Trophoblast cell (in vitro differentiated cells and primary cell): ENCODE data around the gene HDGFL3.
A peak's percentile ranks its signal among the peaks of the same experiment; 100 is the strongest.
"Not testable (repeated sequence)": the region's sequence is repeated elsewhere in the genome, so short reads cannot be mapped to it uniquely, and the experiment has no call there.

Experiments
- DNase-seq, 2 donors: peaks; one replicate each; pipeline ENCODE4 v3.0.0-alpha.2; 2016
- H2AFZ ChIP-seq: 2 replicates; pipeline ENCODE4 v1.6.1; 2013; ENCODE audit warnings: low read length, moderate library complexity, mild to moderate bottlenecking; ENCODE audit not compliant: insufficient read depth, poor library complexity
- H2AK5ac ChIP-seq: 2 replicates; pipeline ENCODE4 v1.6.1; 2013; ENCODE audit warnings: mild to moderate bottlenecking, low read length
- H2BK120ac ChIP-seq: 2 replicates; pipeline ENCODE4 v1.6.1; 2013; ENCODE audit warnings: low read length, mild to moderate bottlenecking, moderate library complexity; ENCODE audit not compliant: insufficient read depth, poor library complexity
- H2BK12ac ChIP-seq: 2 replicates; pipeline ENCODE4 v1.6.1; 2013; ENCODE audit warnings: mild to moderate bottlenecking, low read length, moderate library complexity
- H2BK5ac ChIP-seq: 2 replicates; pipeline ENCODE4 v1.6.1; 2013; ENCODE audit warnings: low read length, low read depth, moderate library complexity, mild to moderate bottlenecking; ENCODE audit not compliant: poor library complexity
- H3K14ac ChIP-seq: 2 replicates; pipeline ENCODE4 v1.6.1; 2013; ENCODE audit warnings: mild to moderate bottlenecking, low read length
- H3K18ac ChIP-seq: 2 replicates; pipeline ENCODE4 v1.6.1; 2013; ENCODE audit warnings: mild to moderate bottlenecking, low read length
- H3K23ac ChIP-seq: 2 replicates; pipeline ENCODE4 v1.6.1; 2013; ENCODE audit warnings: low read length
- H3K27ac ChIP-seq: 2 replicates; pipeline ENCODE4 v1.5.1; 2013; ENCODE audit warnings: low read depth, mild to moderate bottlenecking, inconsistent platforms, low read length, moderate library complexity
- H3K27me3 ChIP-seq: 2 replicates; pipeline ENCODE4 v1.6.1; 2013; ENCODE audit warnings: inconsistent platforms, mild to moderate bottlenecking, low read length, moderate library complexity; ENCODE audit not compliant: insufficient read depth
- H3K36me3 ChIP-seq, 2 experiments: 1 replicate in 1 of 2; 2 replicates in 1 of 2; pipeline ENCODE4 v1.6.1; 2013; ENCODE audit warnings: low read length in 2 of 2, mild to moderate bottlenecking in 2 of 2, moderate library complexity in 1 of 2; ENCODE audit not compliant: insufficient read depth in 2 of 2, control insufficient read depth in 1 of 2
- H3K4ac ChIP-seq: 2 replicates; pipeline ENCODE4 v1.6.1; 2013; ENCODE audit warnings: low read depth, mild to moderate bottlenecking, low read length, moderate library complexity
- H3K4me1 ChIP-seq, 2 experiments: 1 replicate in 1 of 2; 2 replicates in 1 of 2; pipeline ENCODE4 v1.6.1; 2013; ENCODE audit warnings: low read length in 2 of 2, mild to moderate bottlenecking in 2 of 2, moderate library complexity in 1 of 2; ENCODE audit not compliant: insufficient read depth in 2 of 2, control insufficient read depth in 1 of 2
- H3K4me2 ChIP-seq: 2 replicates; pipeline ENCODE4 v1.6.1; 2013; ENCODE audit warnings: inconsistent platforms, mild to moderate bottlenecking, low read length, moderate library complexity
- H3K4me3 ChIP-seq: 2 replicates; pipeline ENCODE4 v1.5.1; 2013; ENCODE audit warnings: mild to moderate bottlenecking, low read depth, low read length, inconsistent platforms
- H3K79me1 ChIP-seq: one replicate; pipeline ENCODE4 v1.6.1; 2013; ENCODE audit warnings: low read length
- H3K79me2 ChIP-seq: 2 replicates; pipeline ENCODE4 v1.6.1; 2013; ENCODE audit warnings: low read length, mild to moderate bottlenecking; ENCODE audit not compliant: control insufficient read depth, insufficient read depth, poor library complexity
- H3K9ac ChIP-seq: 2 replicates; pipeline ENCODE4 v1.6.1; 2013; ENCODE audit warnings: mild to moderate bottlenecking, low read length
- H3K9me3 ChIP-seq: 2 replicates; pipeline ENCODE4 v1.6.1; 2013; ENCODE audit warnings: low read depth, mild to moderate bottlenecking, control low read depth, inconsistent platforms, low read length; ENCODE audit not compliant: insufficient read depth
- H4K12ac ChIP-seq: 2 replicates; pipeline ENCODE4 v1.6.1; 2013; ENCODE audit warnings: low read depth, mild to moderate bottlenecking, low read length, moderate library complexity
- H4K8ac ChIP-seq: 2 replicates; pipeline ENCODE4 v1.6.1; 2013; ENCODE audit warnings: low read depth, mild to moderate bottlenecking, low read length, moderate library complexity
- H4K91ac ChIP-seq: one replicate; pipeline ENCODE4 v1.6.1; 2013; ENCODE audit warnings: low read depth, mild to moderate bottlenecking, low read length, moderate library complexity
- WGBS: extraction: QIAGEN DNeasy Blood & Tissue Kit; methylation state at CpG from one replicate; pipeline ENCODE4 v1.1.7; 2013; ENCODE audit warnings: missing lambda C conversion rate; ENCODE audit not compliant: insufficient read length, insufficient coverage; ENCODE audit errors: extremely low coverage; 5-methylcytosine and 5-hydroxymethylcytosine counted together

HDGFL3 gene

GRCh38 chr15:83092309-83092976, 115.2 kb downstream of the HDGFL3 start:
- peak; percentile 90 to 94 for DNase-seq
- no peak overlapping the region for H2AFZ ChIP-seq
- no peak overlapping the region for H4K12ac ChIP-seq
- H3K27me3 ChIP-seq = no peaks in the 10 kb centered on the region
- no peaks in the 10 kb centered on the region for H3K36me3 ChIP-seq
- H3K4me1 ChIP-seq = peaks cover 4 to 7% of the 10 kb centered on the region in 2 experiments
- H3K4me3 ChIP-seq = no peak overlapping the region
- H2AK5ac ChIP-seq = no peak overlapping the region
- no peaks in the 10 kb centered on the region for H3K79me1 ChIP-seq
- H4K91ac ChIP-seq = no peak overlapping the region
- no peak overlapping the region for H2BK5ac ChIP-seq
- H2BK120ac ChIP-seq = no peak overlapping the region
- no peak overlapping the region for H3K4ac ChIP-seq
- no CpG with 5 or more reads among the region's 4 CpGs for WGBS
- no peak overlapping the region for H3K9ac ChIP-seq
- H4K8ac ChIP-seq = no peak overlapping the region
- H3K18ac ChIP-seq = no peak overlapping the region
- H3K27ac ChIP-seq = peak overlapping the region; percentile 5
- no peak overlapping the region for H3K14ac ChIP-seq
- H3K23ac ChIP-seq = no peak overlapping the region
- H2BK12ac ChIP-seq = no peak overlapping the region
- peak overlapping the region; percentile 46 for H3K4me2 ChIP-seq
- H3K79me2 ChIP-seq = no peaks in the 10 kb centered on the region
- H3K9me3 ChIP-seq = no peaks in the 10 kb centered on the region

GRCh38 chr15:83091965-83092308, 115.7 kb downstream of the HDGFL3 start:
- not testable (repeated sequence) for H3K79me1 ChIP-seq, H3K14ac ChIP-seq, H3K4ac ChIP-seq, H3K9ac ChIP-seq, H3K79me2 ChIP-seq, H2AK5ac ChIP-seq, H2BK12ac ChIP-seq, H3K4me3 ChIP-seq, H3K23ac ChIP-seq, DNase-seq, H3K27me3 ChIP-seq, H2BK120ac ChIP-seq, H3K18ac ChIP-seq, H4K91ac ChIP-seq, H3K9me3 ChIP-seq, H4K8ac ChIP-seq, H4K12ac ChIP-seq, H3K4me1 ChIP-seq, H2AFZ ChIP-seq, H2BK5ac ChIP-seq, H3K36me3 ChIP-seq
- Histone ChIP-seq H3K4me2 (peak overlapping the region; percentile 46), H3K27ac (peak overlapping the region; percentile 5)
- WGBS = no CpG with 5 or more reads among the region's 3 CpGs

GRCh38 chr15:83090465-83090864, 117.2 kb downstream of the HDGFL3 start:
- DNase-seq = no peak
- Histone ChIP-seq H3K27me3 (no peaks in the 10 kb centered on the region), H3K4me2 (no peak overlapping the region), H3K79me2 (no peaks in the 10 kb centered on the region), H2BK12ac (no peak overlapping the region), H3K4me3 (no peak overlapping the region), H2AK5ac (no peak overlapping the region), H3K18ac (no peak overlapping the region), H3K23ac (no peak overlapping the region), H2BK120ac (no peak overlapping the region), H3K14ac (no peak overlapping the region), H3K27ac (no peak overlapping the region), H2AFZ (no peak overlapping the region), H4K12ac (no peak overlapping the region), H4K91ac (no peak overlapping the region), H3K79me1 (no peaks in the 10 kb centered on the region), H3K4me1 (peaks cover 4 to 7% of the 10 kb centered on the region in 2 experiments), H3K9ac (no peak overlapping the region), H3K36me3 (no peaks in the 10 kb centered on the region), H3K4ac (no peak overlapping the region), H3K9me3 (no peaks in the 10 kb centered on the region), H4K8ac (no peak overlapping the region), H2BK5ac (no peak overlapping the region)
- WGBS = no CpG with 5 or more reads among the region's 4 CpGs

GRCh38 chr15:83088876-83089275, 118.7 kb downstream of the HDGFL3 start:
- Histone ChIP-seq H4K8ac (no peak overlapping the region), H3K27me3 (no peaks in the 10 kb centered on the region), H2AK5ac (no peak overlapping the region)

More at GRCh38 chr15:83088876-83089275, 118.7 kb downstream of the HDGFL3 start:
- H3K23ac ChIP-seq = no peak overlapping the region
- H3K4me1 ChIP-seq = peaks cover 4 to 7% of the 10 kb centered on the region in 2 experiments
- DNase-seq = peak; percentile 74 to 90
- H3K4me2 ChIP-seq = no peak overlapping the region
- H3K9ac ChIP-seq = no peak overlapping the region
- H2BK5ac ChIP-seq = no peak overlapping the region
- no peak overlapping the region for H2BK120ac ChIP-seq
- H3K79me1 ChIP-seq = no peaks in the 10 kb centered on the region
- H2BK12ac ChIP-seq = no peak overlapping the region
- H3K79me2 ChIP-seq = no peaks in the 10 kb centered on the region
- no peak overlapping the region for H4K91ac ChIP-seq
- no peak overlapping the region for H3K18ac ChIP-seq
- H3K27ac ChIP-seq = no peak overlapping the region
- WGBS = no CpG with 5 or more reads among the region's 2 CpGs
- H4K12ac ChIP-seq = no peak overlapping the region
- no peaks in the 10 kb centered on the region for H3K36me3 ChIP-seq
- no peak overlapping the region for H3K14ac ChIP-seq
- no peak overlapping the region for H3K4ac ChIP-seq
- no peak overlapping the region for H3K4me3 ChIP-seq
- H2AFZ ChIP-seq = no peak overlapping the region
- H3K9me3 ChIP-seq = no peaks in the 10 kb centered on the region
